Measurements from ENCODE around the gene MAP2K7. TPM values are rescaled to one million over a fixed set of nuclear protein-coding genes. Genes with fewer than 3 reads are reported as not detected.

MAP2K7 gene
- total RNA-seq, 4 donors from 2014 or later, result 11.1 to 31.2 (median 20.9) TPM

DNA sequence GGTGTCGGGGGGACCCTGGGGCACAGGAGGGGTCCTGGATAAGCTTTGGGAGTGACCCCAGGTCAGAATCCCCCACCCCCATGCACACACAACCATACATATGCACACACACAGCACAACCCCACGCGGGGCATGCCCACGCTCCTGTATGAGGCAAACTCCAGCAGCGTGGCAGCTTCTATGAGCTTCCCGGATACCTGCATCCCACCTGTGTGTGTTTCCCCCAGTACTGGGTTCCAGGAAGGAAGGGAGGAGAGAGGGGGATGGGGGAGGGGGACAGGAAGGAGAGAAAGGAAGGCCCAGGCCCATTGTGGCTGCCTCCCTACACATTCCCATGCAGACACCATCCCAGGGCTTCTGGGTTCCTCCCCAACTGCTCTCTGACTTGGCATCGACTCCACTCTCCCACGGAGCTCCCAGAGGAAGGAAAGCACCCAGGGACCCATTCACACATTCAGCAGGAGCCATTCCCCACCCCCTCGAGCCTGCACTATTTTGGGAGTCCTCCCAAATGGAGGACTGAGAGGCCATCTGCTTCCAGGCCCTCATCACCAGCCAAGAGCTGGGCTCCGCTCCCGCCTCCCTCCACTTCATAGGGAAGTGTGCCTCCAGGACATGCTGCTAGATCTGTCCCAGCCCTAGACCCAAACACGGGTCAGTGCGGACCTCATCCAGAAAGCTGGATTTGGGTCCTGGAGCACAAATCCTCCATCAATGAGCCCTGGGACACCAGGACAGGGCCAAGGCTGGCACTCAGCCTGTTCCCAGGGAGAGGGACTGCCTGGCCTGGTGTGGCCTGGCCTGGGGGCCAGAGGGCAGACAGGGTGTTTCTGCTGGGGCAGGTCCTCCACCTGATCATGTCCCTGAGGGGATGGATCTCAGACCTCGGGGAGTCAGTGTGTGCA, 42.7 kb upstream of the MAP2K7 start:
- 79 to 80% methylated on average over 14 of the region's 14 CpGs for WGBS, 2 donors
- no peak for DNase-seq (ENCODE audit: low spot score in 2 of 2)
- Histone ChIP-seq H3K4me1 (peaks cover 0 to 22% (median 9%) of the 10 kb centered on the region in 4 donors), H3K27me3 (peaks cover 0 to 36% of the 10 kb centered on the region in 2 donors), H3K9me3 (no peaks in the 10 kb centered on the region), H3K36me3 (peaks cover 0 to 62% (median 0%) of the 10 kb centered on the region in 3 donors), H3K4me3 (no peak overlapping the region), H3K27ac (no peak overlapping the region)
- TF ChIP-seq POLR2A (IDR thresholded peaks at IDR 0.05), result no peak
- no peak for TF ChIP-seq EP300 (IDR thresholded peaks at IDR 0.05)
- TF ChIP-seq, protein P1, sequence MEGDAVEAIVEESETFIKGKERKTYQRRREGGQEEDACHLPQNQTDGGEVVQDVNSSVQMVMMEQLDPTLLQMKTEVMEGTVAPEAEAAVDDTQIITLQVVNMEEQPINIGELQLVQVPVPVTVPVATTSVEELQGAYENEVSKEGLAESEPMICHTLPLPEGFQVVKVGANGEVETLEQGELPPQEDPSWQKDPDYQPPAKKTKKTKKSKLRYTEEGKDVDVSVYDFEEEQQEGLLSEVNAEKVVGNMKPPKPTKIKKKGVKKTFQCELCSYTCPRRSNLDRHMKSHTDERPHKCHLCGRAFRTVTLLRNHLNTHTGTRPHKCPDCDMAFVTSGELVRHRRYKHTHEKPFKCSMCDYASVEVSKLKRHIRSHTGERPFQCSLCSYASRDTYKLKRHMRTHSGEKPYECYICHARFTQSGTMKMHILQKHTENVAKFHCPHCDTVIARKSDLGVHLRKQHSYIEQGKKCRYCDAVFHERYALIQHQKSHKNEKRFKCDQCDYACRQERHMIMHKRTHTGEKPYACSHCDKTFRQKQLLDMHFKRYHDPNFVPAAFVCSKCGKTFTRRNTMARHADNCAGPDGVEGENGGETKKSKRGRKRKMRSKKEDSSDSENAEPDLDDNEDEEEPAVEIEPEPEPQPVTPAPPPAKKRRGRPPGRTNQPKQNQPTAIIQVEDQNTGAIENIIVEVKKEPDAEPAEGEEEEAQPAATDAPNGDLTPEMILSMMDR (IDR thresholded peaks at IDR 0.05), result no peak

DNA sequence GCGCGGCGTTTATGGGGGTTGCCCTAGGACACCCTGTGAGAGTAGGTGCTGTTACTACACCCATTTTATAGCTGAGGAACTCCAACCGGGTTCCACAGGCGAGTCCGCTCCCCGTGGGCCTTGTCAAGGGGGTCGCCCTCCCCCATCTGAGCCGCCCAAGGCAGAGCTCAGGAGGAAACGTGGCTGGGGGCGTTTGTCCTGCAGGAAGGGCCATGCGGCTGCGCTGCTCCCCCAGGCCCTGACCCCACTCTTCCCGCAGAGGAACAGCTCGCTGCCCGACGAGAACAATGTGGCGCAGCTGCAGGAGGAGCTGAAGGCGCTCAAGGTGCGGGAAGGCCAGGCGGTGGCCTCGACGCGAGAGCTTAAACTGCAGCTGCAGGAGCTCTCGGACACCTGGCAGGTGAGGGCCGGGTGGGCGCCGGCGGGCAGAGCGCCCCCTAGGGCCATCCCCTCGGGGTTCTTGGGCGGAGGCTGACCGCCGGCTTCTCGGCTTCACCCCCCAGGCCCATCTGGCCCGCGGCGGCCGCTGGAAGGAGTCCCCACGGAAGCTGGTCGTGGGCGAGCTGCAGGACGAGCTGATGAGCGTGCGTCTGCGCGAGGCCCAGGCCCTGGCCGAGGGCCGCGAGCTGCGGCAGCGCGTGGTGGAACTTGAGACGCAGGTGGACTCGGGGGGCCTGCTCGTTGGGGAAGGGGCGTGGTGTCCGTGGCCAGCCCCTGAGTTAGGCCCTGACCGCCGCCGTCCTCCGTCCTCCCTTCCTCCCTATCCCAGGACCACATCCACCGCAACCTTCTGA, 41.9 kb upstream of the MAP2K7 start:
- H3K36me3 ChIP-seq, result peaks cover 0 to 55% (median 0%) of the 10 kb centered on the region in 3 donors
- WGBS, 2 donors, result 40% methylated on average over 8 to 42 of the region's 63 CpGs
- H3K4me3 ChIP-seq, result peak overlapping the region in 2 of 4 donors; percentile 24 to 29
- TF ChIP-seq POLR2A (IDR thresholded peaks at IDR 0.05), result no peak
- TF ChIP-seq, protein P1 (IDR thresholded peaks at IDR 0.05), result no peak
- H3K4me1 ChIP-seq, result peaks cover 0 to 22% (median 9%) of the 10 kb centered on the region in 4 donors
- no peak for DNase-seq (ENCODE audit: low spot score in 2 of 2)
- H3K27me3 ChIP-seq, result peaks cover 0 to 41% of the 10 kb centered on the region in 2 donors
- no peak overlapping the region for H3K27ac ChIP-seq
- H3K9me3 ChIP-seq, result no peaks in the 10 kb centered on the region

DNA sequence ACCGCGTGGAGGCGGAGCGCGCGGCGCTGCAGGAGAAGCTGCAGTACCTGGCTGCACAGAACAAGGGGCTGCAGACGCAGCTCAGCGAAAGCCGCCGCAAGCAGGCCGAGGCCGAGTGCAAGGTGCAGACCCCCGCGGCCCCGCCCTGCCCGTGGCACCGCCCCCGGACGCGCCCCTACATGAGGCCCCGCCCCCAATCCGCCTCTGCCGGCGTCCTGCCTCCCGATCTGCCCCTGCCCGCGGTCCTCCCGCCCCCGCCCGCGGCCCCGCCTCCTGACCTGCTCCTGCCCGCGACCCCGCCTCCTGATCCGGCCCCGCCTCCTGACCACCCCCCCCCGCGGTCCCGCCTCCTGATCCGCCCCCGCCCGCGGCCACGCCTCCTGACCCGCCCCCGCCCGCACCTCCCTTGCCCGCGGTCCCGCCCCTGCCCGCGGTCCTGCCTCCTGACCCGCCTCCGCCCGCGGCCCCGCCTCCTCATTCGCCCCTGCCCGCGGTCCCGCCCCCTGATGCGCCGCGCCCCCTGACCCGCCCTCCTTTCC, 41.2 kb upstream of the MAP2K7 start:
- TF ChIP-seq, protein P1 (IDR thresholded peaks at IDR 0.05), result no peak
- no peak for TF ChIP-seq POLR2A (IDR thresholded peaks at IDR 0.05)
- TF ChIP-seq EP300 (IDR thresholded peaks at IDR 0.05), result no peak
- Histone ChIP-seq H3K27me3 (peaks cover 0 to 48% of the 10 kb centered on the region in 2 donors), H3K4me1 (peaks cover 0 to 22% (median 9%) of the 10 kb centered on the region in 4 donors), H3K4me3 (peak overlapping the region in 2 of 4 donors; percentile 24 to 29), H3K27ac (no peak overlapping the region), H3K9me3 (no peaks in the 10 kb centered on the region), H3K36me3 (peaks cover 0 to 50% (median 0%) of the 10 kb centered on the region in 3 donors)
- 20% methylated on average over 3 of the region's 67 CpGs; no CpG with 5 or more reads in 1 of the 2 donors for WGBS, 2 donors
- no peak for DNase-seq (ENCODE audit: low spot score in 2 of 2)

DNA sequence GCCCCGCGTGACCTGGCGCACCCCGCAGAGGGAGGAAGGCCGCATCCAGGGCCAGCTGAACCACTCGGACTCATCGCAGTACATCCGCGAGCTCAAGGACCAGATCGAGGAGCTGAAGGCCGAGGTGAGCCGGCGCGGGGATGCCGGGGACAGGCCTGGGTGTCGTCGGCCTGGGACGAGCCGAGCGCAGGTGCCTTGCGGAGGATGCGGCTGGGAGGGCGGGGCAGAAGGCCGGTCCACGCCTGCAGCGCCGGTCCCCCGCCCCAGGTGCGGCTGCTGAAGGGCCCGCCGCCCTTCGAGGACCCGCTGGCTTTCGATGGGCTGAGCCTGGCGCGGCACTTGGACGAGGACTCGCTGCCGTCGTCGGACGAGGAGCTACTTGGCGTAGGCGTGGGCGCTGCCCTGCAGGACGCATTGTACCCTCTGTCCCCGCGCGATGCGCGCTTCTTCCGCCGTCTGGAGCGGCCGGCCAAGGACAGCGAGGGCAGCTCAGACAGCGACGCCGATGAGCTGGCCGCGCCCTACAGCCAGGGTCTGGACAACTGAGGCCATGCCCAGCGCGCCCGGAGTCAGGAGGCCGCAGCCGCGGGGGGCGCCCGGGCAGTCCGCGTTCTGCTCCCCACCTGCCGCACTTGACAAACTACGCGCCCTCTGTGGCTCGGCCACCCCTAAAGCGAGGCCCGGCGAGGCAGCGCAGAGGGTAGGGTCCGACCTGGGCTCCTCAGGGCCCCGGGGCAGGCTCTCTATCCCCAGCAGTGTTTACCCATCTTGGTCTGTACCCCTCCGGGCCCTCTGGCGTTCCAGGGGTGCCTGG, 40.3 kb upstream of the MAP2K7 start:
- Histone ChIP-seq H3K36me3 (peaks cover 0 to 41% (median 0%) of the 10 kb centered on the region in 3 donors), H3K27ac (no peak overlapping the region), H3K4me3 (no peak overlapping the region), H3K4me1 (peaks cover 0 to 24% (median 12%) of the 10 kb centered on the region in 4 donors), H3K9me3 (no peaks in the 10 kb centered on the region), H3K27me3 (peaks cover 0 to 57% of the 10 kb centered on the region in 2 donors)
- DNase-seq (ENCODE audit: low spot score in 2 of 2), result no peak
- 68 to 74% methylated on average over 28 to 82 of the region's 83 CpGs for WGBS, 2 donors
- no peak for TF ChIP-seq EP300 (IDR thresholded peaks at IDR 0.05)
- TF ChIP-seq, protein P1 (IDR thresholded peaks at IDR 0.05), result no peak
- TF ChIP-seq POLR2A (IDR thresholded peaks at IDR 0.05), result no peak
